HG03039 (cell line): ENCODE data around the gene MSH4.
"Not testable (repeated sequence)": the region's sequence is repeated elsewhere in the genome, so short reads cannot be mapped to it uniquely, and the experiment has no call there.

ENCODE experiments used
- ATAC-seq: cut with Tn5 transposase; IDR thresholded peaks from one replicate; pipeline ENCODE4 v1.9.1; 2021; ENCODE audit warnings: mild to moderate bottlenecking, moderate library complexity; ENCODE audit not compliant: unreplicated experiment

Gene MSH4

DNA sequence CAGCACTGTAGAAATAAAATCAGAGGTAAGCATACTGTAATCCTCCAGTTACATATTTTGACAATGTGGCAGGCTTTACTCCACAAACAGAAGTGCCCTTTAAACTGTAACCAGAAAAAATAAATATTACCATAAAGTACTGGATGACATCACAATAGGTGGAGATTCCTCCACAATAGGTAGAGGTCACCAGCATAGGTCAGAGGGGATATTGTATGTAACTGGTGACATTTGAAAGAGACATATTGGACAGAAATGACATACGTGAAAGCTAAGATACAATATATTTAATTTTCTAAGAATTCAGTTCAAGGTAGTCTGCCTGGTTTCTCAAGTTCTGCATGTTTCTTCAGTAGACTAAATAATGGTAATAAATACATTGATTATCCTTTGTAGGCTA, 135.6 kb downstream of the MSH4 start, which contains the start of gene ASB17:
Gene ASB17 (minus strand): TSS at position 101 of the 400 bp plus-strand sequence. CDS start 113 bp downstream, outside the sequence.
- ATAC-seq, result no peak

DNA sequence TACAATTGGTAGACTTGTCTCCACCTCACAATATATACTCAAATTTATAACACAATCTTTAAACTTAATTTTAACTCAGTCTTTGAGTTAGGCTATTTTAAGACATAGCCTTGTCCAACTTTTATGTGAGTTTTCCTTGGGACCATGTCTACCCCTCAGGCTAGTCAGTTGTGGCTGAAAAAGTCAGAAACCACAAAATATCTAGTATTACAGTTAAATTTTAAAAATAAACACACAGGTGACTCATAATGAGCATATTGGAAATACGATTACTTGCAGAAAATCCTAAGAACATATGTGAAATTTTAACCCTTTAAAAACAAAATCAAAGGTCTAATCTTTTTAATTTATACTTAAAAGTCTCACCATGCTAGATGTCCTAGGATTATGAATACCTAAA, 140.4 kb downstream of the MSH4 start:
- no peak for ATAC-seq

DNA sequence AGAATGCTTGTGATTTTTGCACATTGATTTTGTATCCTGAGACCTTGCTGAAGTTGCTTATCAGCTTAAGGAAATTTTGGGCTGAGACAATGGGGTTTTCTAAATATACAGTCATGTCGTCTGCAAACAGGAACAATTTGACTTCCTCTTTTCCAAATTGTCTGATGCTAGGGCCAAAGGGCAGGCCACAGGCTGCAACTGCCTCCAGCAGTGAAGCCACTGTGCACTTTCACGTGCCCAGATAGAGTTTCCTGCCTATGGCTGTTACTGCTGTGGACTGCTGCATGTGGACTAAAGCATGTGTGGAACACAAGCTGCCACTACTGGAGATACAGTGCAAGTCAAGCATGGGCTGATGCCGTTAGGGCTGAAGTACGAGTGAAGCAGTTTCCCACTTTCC, 146.4 kb downstream of the MSH4 start:
- not testable (repeated sequence) for ATAC-seq

DNA sequence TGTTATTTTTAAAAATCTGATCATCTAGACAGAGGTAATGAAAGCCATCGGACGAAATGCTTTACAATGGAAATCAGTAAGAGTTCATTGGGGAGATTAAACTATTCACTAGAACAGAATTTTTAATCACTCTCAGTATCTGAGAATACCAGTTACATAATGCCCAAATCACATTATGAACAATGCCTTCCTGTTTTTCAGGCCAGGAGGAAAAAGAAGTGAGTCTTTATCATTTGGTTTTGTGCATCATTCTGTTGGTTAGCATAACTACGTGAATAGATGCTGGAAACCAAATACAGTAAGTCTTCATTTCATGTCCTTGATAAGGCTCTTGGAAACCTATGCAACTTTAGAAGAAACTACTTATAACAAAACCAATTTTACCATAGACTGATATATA, 153.5 kb downstream of the MSH4 start:
- ATAC-seq, result no peak

DNA sequence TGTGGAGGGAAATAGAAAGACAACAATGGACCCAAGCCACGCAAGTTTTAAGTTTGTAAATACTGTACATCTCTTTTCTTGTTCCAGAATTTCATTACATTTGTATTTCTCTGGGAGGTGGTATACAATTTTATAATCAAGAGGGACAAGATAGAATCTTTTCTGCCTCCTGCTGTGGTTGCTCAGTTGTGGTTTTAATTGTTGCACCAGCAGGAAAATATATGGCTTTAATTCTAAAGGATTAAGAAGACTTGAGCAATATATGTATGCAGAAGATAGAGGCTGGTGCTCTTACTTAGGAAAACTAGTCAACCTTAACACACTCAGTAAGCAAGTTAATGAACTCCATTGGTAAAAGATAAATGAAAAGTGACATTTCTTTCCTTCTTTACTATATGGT, 155.3 kb downstream of the MSH4 start:
- no peak for ATAC-seq

DNA sequence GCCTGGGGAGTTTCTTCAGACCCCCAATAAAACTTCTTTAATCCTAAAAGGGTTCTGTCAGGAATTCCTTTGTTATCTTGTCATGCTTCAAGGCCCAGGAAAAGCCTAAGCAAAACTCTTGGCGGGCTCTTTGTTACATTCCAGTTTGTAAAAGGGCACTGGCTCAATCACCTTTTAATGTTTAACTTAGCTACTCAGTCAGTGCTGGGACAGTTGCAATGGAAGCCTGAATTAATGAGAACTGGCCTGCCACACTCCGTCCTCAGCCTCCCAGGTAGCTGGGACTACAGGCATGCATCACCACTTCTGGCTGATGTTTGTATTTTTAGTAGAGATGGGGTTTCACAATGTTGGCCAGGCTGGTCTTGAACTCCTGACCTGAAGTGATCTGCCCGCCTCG, 156.8 kb downstream of the MSH4 start:
- no peak for ATAC-seq

DNA sequence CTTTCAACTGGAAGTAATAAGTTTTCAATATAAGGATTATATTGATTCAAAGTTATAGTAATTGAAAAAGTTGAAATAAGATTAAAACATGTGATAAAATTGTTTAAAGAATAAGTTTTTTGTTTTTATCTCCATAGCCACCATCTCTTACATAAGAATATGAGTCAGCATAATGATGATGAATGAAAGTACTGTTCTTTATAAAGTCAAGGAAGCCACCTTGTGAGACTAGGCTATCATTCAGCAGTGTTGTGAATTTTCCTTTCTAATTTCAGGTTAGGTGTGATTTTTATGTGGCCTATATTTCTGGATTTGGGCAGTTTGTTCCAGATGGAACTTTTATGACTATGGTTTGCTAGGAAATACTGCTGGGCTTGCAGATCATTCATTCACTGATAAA, 157.9 kb downstream of the MSH4 start:
- ATAC-seq, result no peak
